HG02885 (cell line): ENCODE measurements around the gene OR2A1.
"Not testable (repeated sequence)": the region's sequence is repeated elsewhere in the genome, so short reads cannot be mapped to it uniquely, and the experiment has no call there.

Source experiments
- ATAC-seq: cut with Tn5 transposase; IDR thresholded peaks from one replicate; pipeline ENCODE4 v1.9.1; 2021; ENCODE audit warnings: mild to moderate bottlenecking; ENCODE audit not compliant: unreplicated experiment, poor library complexity

OR2A1 gene

DNA sequence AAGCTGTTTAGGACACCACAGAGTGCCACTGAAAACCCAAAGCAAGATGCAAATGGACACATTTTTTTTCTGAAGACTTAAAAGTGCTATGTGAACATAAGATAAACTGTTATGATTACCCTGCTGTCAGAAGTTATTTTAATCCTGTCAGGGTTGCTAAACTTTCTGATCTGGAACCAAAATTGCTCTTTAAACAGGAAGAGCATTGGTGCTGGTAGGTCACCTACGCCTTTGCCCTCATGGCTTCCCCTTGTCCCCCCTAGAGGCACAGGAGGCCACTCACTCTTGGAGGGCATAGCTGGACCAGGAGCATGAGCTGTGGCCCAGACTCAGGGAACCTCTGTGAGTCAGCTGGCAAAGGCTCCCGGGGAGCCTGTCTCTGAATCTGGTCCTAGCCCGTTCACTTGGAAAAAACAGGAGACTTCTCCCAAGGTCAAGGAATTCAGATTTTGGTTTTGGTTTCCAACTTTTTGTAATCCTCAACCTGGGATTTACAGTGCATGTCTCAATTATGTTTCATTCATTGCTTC, 9.5 kb downstream of the OR2A1 start:
- ATAC-seq, result not testable (repeated sequence)

DNA sequence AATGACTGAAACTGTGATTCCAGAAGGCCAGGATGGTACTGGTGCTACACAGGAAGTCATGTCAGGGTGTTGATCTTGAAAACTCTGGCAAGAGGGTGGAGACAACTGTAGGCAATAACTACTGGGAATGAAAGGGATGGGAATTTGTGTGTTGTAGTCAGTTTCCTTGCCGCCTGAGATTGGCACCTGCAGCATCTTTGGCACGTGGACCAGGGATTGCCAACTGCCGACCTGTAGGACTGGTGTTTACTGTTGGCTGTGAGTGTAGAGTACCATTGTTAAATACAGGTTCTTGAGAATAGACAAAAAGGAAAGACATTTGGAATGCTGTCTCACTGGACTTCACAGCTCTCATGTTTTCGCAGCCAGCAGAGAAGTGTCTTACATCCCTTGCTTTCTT, 11.1 kb downstream of the OR2A1 start:
- not testable (repeated sequence) for ATAC-seq

DNA sequence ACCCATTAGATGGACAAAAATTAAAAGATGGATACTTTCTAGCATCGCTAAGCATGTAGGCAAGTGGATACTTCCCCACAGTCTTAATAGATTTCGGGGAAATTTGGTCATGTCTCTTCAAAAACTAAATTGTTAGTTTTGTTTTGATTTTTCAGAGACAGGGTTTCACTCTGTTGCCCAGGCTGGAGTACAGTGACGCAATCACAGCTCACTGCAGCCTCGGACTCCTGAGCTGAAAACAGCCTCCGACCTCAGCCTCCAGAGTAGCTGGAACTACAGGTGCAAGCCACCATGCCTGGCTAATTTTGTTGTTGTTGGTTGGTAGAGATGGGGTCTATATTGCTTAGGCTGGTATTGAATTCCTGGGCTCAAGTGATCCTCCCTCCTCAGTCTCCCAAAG, 13.6 kb downstream of the OR2A1 start:
- ATAC-seq, result not testable (repeated sequence)

DNA sequence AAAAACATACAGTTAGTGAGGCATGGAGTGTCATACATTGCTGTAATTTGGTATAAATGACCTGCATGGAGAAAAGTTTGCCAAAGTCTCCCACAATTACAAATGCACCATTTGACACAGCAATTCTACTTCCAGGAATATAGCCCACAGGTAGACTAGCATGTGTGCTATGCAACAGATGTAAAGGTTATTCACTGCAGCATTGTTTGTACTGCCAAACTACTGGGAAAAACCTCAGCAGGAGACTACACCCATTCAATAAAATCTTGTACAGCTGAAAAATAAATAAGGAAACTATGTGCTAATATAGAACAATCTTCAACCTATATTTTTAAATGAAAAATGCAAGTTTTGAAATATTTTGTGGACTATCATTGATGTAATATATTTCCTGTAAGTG, 17.8 kb downstream of the OR2A1 start:
- not testable (repeated sequence) for ATAC-seq

DNA sequence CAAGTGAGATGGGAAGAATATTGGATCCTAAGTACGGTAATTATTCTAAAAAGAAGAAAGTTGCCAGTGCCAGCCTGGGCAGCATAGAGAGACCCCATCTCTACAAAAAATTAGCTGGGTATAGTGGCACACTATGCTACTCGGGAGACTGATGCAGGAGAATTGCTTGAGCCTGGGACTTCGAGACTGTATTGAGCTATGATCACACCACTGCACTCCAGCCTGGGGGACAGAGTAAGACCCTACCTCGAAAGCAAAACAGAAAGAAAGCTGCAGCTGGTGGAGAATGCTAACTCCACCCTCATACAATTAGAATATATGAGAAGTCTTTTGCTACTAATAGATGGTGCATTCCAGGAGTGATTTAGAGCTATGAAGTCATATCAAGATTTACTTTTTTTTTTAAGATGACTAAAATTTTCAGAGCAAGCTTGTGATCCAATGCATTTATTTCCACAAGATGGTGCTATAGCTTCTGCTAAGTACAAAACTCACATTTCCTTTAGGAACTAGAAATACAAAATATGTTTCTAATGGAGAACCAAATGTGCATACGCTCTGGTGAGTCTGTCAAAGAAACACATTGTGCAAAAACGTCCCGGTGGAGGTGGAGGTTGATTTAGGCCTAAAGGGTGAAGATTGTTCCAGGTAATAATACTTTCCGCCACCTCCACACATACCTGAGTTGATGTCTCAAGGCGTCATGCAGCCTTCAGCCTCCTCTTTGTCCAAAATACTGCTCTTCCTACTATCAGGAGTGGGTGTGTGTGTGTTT, 19.2 kb downstream of the OR2A1 start:
- ATAC-seq, result peak; percentile 62

DNA sequence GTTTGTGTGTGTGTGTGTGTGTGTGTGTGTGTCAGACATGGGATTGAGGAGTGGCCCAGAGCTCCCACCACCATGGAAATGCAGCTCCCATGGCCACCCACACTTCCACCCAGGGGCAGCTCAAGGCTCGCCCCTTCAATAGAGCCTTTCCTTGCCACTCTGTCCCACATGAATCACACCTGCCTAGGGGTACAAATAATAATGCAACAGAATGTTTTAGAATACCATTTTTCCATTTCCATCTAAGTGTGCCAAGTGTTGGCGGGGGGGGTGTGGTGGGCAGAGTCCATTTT, 19.7 kb downstream of the OR2A1 start:
- ATAC-seq, result not testable (repeated sequence)

DNA sequence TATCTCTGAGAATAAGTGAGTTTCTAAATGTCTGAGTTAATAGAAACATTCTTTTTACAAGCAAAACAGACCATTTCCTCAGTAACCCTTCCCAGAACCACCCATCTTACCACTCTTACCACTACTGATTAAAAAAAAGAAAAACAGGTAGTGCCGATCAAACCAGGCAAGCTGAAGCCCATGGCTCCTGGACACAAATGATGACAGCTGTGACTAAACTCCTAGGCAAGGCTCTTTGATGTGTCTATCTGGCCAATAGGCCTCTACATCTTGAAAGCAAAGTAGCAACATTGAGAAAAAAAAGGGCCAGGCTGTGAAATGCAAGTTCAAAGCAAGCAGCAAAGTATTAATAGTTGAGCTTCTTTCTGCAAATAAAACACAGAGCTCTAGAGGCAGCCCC, 36.4 kb downstream of the OR2A1 start:
- ATAC-seq, result peak; percentile 51

DNA sequence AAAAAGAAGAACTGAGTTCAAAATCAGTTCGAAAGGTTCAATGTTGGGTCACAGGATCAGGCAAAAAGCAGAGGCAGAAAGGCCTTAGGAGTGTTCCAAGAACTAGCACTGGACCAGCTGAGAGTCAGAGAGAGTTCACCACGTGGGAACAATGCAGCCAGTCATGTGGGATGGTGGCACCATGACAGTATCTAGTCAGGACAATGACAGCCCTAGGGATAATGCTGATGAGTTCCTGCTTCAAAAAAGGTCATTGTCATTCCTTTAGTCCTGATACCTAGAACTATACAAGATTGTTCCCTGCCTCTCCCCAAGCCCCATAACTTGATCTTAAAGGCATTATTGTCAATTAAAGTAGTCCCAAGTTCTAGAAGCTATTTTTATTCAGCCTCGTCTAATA, 39.4 kb downstream of the OR2A1 start:
- not testable (repeated sequence) for ATAC-seq

DNA sequence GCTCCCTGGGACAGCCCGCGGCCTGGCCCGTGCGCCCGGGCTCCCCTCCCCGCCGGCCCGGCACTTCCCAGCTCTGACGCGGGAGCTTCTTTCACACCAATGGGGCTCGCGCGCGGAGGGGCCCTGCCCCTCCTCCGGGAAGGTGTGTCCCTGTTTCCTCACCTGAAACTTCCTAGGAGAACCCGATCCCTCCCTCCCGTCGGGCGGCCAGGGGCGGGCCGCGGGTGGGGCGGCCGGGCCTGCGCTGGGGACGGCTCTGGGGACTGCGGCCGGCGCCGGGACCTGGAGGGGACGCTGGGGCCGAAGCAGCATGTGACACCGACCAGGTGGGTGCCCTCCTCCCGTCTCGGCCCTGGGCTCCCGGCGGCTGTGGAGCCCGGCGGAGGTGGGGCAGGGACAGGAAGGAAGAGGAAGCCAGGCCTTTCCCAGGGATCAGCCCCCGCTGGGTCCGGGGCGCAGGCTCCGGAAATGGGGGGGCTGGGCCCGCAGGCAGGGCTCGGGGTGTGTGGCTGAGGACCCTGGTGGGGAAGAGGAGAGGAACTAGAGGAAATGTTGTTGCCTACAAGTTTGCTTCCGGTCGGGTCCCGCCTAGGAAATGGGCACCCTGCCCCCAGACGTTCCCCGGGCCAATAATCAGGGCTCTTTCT, 43.1 kb downstream of the OR2A1 start, which contains the start of gene ARHGEF5:
ARHGEF5 (plus strand) TSS at position 227 of the 647 bp plus-strand sequence. CDS start 7,268 bp downstream, outside the sequence.
- peak; percentile 77 for ATAC-seq

DNA sequence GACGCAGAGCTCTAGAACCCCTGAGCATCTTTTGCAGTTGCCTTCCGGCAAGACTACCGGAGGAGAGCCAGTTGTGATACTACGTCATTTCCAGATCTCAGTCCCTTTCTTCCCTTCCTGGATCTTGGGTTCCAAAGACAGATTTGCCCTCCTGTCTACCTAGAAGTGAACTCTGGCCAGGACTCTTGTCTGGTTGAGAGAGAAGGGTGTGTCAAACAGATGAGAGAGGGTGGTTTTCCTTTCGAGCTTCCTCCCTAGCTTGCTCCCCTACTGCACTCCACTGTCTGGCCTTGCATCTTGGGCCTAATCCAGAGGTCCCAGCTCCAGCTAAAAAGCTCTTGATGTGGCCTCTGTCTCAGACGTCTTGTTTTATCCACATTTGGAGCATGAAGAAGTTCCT, 44.0 kb downstream of the OR2A1 start:
- not testable (repeated sequence) for ATAC-seq

DNA sequence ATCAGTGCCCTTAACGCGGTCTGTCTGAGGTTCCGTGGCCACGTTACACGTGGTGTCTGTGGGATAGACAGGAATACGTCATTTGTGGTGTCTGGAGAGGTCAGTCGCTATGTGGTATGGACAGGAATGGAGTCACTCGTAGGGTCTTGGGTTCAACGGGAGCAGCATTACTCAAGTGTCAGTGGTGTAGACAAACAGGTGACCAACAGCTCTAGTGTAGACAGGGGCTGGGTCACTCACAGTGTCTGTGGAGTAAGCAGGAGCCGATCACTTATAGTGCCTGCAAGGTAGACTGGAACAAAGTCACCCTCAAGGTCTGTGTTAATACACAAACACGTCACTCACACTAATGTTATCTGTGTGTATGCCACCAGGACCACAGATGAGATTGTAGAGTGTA, 44.6 kb downstream of the OR2A1 start:
- not testable (repeated sequence) for ATAC-seq

DNA sequence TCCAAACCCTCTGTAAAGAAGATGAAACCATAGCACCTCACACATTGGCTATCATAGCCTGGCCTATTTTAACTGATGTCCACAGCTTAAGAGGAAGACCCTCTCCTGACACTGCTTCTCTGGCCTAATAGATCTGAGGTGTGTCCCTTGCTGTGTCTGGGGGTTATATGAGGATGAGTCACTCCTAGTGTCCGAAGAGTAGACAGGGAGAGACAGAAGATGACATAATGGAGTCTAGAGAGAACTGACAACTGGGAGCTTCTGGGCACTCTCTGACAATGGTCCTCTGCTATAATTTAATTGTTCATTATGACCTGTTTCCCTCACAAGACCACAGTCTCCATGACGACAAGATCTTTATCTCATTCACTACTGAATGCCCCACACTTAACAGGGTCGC, 49.8 kb downstream of the OR2A1 start:
- peak; percentile 38 for ATAC-seq

DNA sequence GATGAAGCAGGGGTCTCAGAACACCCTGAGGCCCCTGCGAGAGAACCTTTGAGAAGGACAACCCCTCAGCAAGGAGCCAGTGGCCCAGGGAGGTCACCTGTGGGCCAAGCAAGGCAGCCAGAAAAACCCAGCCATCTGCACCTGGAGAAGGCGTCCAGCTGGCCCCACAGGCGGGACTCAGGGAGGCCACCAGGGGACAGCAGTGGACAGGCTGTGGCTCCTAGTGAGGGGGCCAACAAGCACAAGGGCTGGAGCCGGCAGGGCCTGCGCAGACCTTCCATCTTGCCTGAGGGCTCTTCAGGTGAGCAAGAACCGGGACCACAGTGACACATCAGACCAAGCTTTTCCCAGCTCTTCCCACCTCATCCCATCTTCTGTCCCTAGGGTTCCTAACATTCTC, 53.3 kb downstream of the OR2A1 start:
- not testable (repeated sequence) for ATAC-seq

DNA sequence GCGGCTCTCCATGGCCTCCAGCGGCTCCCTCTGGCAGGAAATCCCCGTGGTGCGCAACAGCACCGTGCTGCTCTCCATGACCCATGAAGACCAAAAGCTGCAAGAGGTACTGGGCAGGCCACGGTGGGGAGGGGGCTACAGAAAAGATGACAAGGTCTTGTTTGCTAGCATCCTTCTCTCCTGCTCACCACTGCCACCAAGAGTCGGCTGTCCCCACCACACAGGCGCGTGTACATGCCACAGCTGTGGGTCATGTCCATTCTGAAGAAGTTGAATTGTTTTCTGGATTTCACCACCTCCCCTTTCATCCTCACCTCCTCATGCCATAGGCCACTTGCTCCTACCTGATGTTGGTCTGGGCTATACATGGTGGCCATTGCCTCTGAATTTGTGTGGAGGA, 55.0 kb downstream of the OR2A1 start:
- not testable (repeated sequence) for ATAC-seq

DNA sequence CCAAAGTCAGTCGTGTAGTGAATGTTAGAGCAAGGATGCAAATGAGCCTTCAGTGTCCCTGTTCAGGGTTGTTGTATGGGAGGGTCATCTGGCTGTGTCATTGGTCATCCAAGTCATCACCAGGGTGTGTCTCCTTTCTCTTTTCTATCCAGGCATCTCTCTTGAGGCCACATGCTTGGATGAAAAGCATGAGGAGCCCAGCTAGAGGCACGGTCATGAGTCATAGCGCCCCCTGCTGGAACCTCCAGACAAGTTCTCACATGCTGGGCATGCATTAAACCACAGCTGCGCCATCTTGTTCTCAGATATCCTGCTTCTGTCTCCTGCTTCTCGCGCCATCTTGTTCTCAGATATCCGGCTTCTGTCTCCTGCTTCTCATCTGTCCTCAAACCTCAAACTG, 57.0 kb downstream of the OR2A1 start:
- ATAC-seq, result not testable (repeated sequence)
